IMR-90 (cell line): ENCODE results near the gene IARS2. TPM values are rescaled to one million over a fixed set of nuclear protein-coding genes. Genes with fewer than 3 reads are reported as not detected.

Experiments used
- ATAC-seq: fragments of 200-7000 bp; cut with Tn5 transposase; 2 replicates; pipeline ENCODE4 v1.9.1; 2020; ENCODE audit warnings: low read depth, mild to moderate bottlenecking, moderate library complexity
- BruUV-seq: library from RNA; stranded (reverse); fragments of 400-500 nt; replicated peaks from 2 replicates; lab custom pipeline; 2021; lab: Mats Ljungman, UMichigan
- CTCF ChIA-PET: fragments of 300-600 bp; formaldehyde crosslinking; extraction: SDS; loops from one replicate; lab custom pipeline; 2021; ENCODE audit warnings: antibody characterized with exemption; lab: Yijun Ruan, JAX
- POLR2A ChIA-PET: fragments of 300-600 bp; sonication (Branson Sonifier 250); formaldehyde crosslinking; loops from one replicate; lab custom pipeline; 2022; ENCODE audit warnings: antibody characterized with exemption; ENCODE audit not compliant: unreplicated experiment; lab: Charles Lee
- DNase-seq: peaks from one replicate; pipeline ENCODE4 v3.0.0; 2013
- H2AFZ ChIP-seq: replicated peaks from 2 replicates; pipeline ENCODE3; 2013; ENCODE audit warnings: low read length, mild to moderate bottlenecking; ENCODE audit not compliant: poor library complexity
- H2AK5ac ChIP-seq: 2 replicates; pipeline ENCODE4 v1.6.1; 2013; ENCODE audit warnings: low read depth, low read length, inconsistent platforms
- H2AK9ac ChIP-seq: replicated peaks from 2 replicates; pipeline ENCODE3; 2013; ENCODE audit warnings: mild to moderate bottlenecking, low read depth, low read length, moderate library complexity; ENCODE audit not compliant: poor library complexity
- H2BK120ac ChIP-seq: 2 replicates; pipeline ENCODE4 v1.6.1; 2013; ENCODE audit warnings: low read depth, low read length, inconsistent platforms
- H2BK15ac ChIP-seq: 3 replicates; pipeline ENCODE4 v1.6.1; 2013; ENCODE audit warnings: low read depth, low read length, inconsistent platforms
- H2BK20ac ChIP-seq: 2 replicates; pipeline ENCODE4 v1.6.1; 2013; ENCODE audit warnings: low read depth, mild to moderate bottlenecking, inconsistent platforms, low read length, moderate library complexity
- H2BK5ac ChIP-seq: 2 replicates; pipeline ENCODE4 v1.6.1; 2013; ENCODE audit warnings: mild to moderate bottlenecking, low read depth, low read length, inconsistent platforms; ENCODE audit not compliant: poor library complexity, severe bottlenecking
- H3K14ac ChIP-seq: replicated peaks from 2 replicates; pipeline ENCODE4 v1.6.1; 2013; ENCODE audit warnings: low read depth, low read length, inconsistent platforms
- H3K18ac ChIP-seq: 2 replicates; pipeline ENCODE4 v1.6.1; 2013; ENCODE audit warnings: low read depth, low read length, control low read depth
- H3K23ac ChIP-seq: 2 replicates; pipeline ENCODE4 v1.6.1; 2013; ENCODE audit warnings: low read depth, low read length, inconsistent platforms
- H3K27ac ChIP-seq: 2 replicates; pipeline ENCODE4 v1.5.1; 2013; ENCODE audit warnings: mild to moderate bottlenecking, control low read depth, low read length; ENCODE audit not compliant: insufficient read depth
- H3K27me3 ChIP-seq: 2 replicates; pipeline ENCODE4 v1.6.1; 2013; ENCODE audit warnings: low read length; ENCODE audit not compliant: control insufficient read depth, insufficient read depth
- H3K36me3 ChIP-seq: 2 replicates; pipeline ENCODE4 v1.6.1; 2013; ENCODE audit warnings: low read length, mixed read lengths; ENCODE audit not compliant: control insufficient read depth, insufficient read depth
- H3K4ac ChIP-seq: 2 replicates; pipeline ENCODE4 v1.6.1; 2013; ENCODE audit warnings: low read depth, low read length, inconsistent platforms
- H3K4me1 ChIP-seq: 2 replicates; pipeline ENCODE4 v1.6.1; 2013; ENCODE audit warnings: low read length, mixed read lengths; ENCODE audit not compliant: control insufficient read depth, insufficient read depth
- H3K4me2 ChIP-seq: 2 replicates; pipeline ENCODE4 v1.6.1; 2013; ENCODE audit warnings: low read depth, mild to moderate bottlenecking, control low read depth, low read length, moderate library complexity
- H3K4me3 ChIP-seq: 2 replicates; pipeline ENCODE4 v1.5.1; 2013; ENCODE audit warnings: low read depth, mild to moderate bottlenecking, control low read depth, low read length, moderate library complexity; ENCODE audit not compliant: insufficient read depth
- H3K56ac ChIP-seq: 2 replicates; pipeline ENCODE4 v1.6.1; 2013; ENCODE audit warnings: low read length, inconsistent platforms; ENCODE audit not compliant: insufficient read depth; ENCODE audit errors: extremely low read depth
- H3K79me1 ChIP-seq, 2 experiments: 2 replicates each; pipeline ENCODE4 v1.6.1; 2013; ENCODE audit warnings: low read length in 2 of 2, inconsistent platforms in 1 of 2, low read depth in 1 of 2
- H3K9ac ChIP-seq: 2 replicates; pipeline ENCODE4 v1.6.1; 2013; ENCODE audit warnings: low read depth, low read length, control low read depth
- H3K9me1 ChIP-seq: 2 replicates; pipeline ENCODE4 v1.6.1; 2013; ENCODE audit warnings: low read length, inconsistent platforms; ENCODE audit not compliant: insufficient read depth
- H3K9me3 ChIP-seq: 2 replicates; pipeline ENCODE4 v1.6.1; 2013; ENCODE audit warnings: low read length; ENCODE audit not compliant: control insufficient read depth, insufficient read depth
- H4K20me1 ChIP-seq: 2 replicates; pipeline ENCODE4 v1.6.1; 2013; ENCODE audit warnings: low read length, inconsistent platforms; ENCODE audit not compliant: insufficient read depth
- H4K5ac ChIP-seq: 2 replicates; pipeline ENCODE4 v1.6.1; 2013; ENCODE audit warnings: mild to moderate bottlenecking, low read depth, low read length, control low read depth
- H4K8ac ChIP-seq, 2 experiments: 2 replicates each; pipeline ENCODE4 v1.6.1; 2013; ENCODE audit warnings: low read depth in 2 of 2, low read length in 2 of 2, control low read depth in 1 of 2, inconsistent platforms in 1 of 2
- H4K91ac ChIP-seq: 2 replicates; pipeline ENCODE4 v1.6.1; 2013; ENCODE audit warnings: low read depth, low read length, inconsistent platforms; ENCODE audit not compliant: insufficient read depth
- BHLHE40 ChIP-seq: fragments of 150-350 bp; IDR thresholded peaks from 2 replicates; pipeline ENCODE4 v1.6.1; 2016; ENCODE audit warnings: mild to moderate bottlenecking, low read depth, low read length
- POLR2A ChIP-seq: IDR thresholded peaks from 2 replicates; pipeline ENCODE4 v1.6.1; 2012; ENCODE audit warnings: mild to moderate bottlenecking, low read depth, low read length
- RCOR1 ChIP-seq: IDR thresholded peaks from 2 replicates; pipeline ENCODE4 v1.6.1; 2012; ENCODE audit warnings: mild to moderate bottlenecking, low read length, improper control_type of control experiment; ENCODE audit not compliant: insufficient replicate concordance
- RFX5 ChIP-seq: IDR thresholded peaks from 2 replicates; pipeline ENCODE4 v1.8.0; 2012; ENCODE audit warnings: low read depth, mild to moderate bottlenecking, low read length, moderate library complexity
- WGBS, 2 experiments: methylation state at CpG; one replicate each; pipeline versions ENCODE4 v1.1.5 to v1.1.7; 2013; ENCODE audit warnings: missing lambda C conversion rate in 2 of 2; ENCODE audit not compliant: insufficient read length in 1 of 2; ENCODE audit errors: extremely low coverage in 2 of 2; 5-methylcytosine and 5-hydroxymethylcytosine counted together
- dilution Hi-C: fragments of 300-500 bp; cut with HindIII; formaldehyde crosslinking; loops from one replicate; pipeline ENCODE4 v1.14.3; 2018; ENCODE audit warnings: low sequenced_read_pairs; ENCODE audit not compliant: unreplicated experiment
- in situ Hi-C: fragments of 300-500 bp; cut with MboI; formaldehyde crosslinking; loops from 3 replicates; pipeline ENCODE4 v1.14.3; 2019; ENCODE audit warnings: low sequenced_read_pairs, inconsistent platforms, mixed read lengths
- intact Hi-C: fragments of 100-400 bp; cut with micrococcal nuclease; formaldehyde crosslinking; loops from 2 replicates; pipeline ENCODE4 v1.10.0; 2022
- polyA plus RNA-seq, 3 experiments: library from polyadenylated mRNA; depleted of rRNA; stranded (reverse); fragments of >200 nt; gene quantifications; 2 replicates each; pipeline ENCODE4 v1.2.3, GENCODE V29; 2012; ENCODE audit warnings: low replicate concordance in 1 of 3
- total RNA-seq: library from RNA; depleted of rRNA; stranded (reverse); fragments of >200 nt; gene quantifications from 2 replicates; pipeline ENCODE4 v1.2.3, GENCODE V29; 2012
- TF ChIP-seq, protein P1 (sequence below): conservative IDR thresholded peaks from 2 replicates; pipeline ENCODE4 v1.5.1; 2012; ENCODE audit warnings: mild to moderate bottlenecking, low read depth, low read length, improper control_type of control experiment
- TF ChIP-seq, protein P2 (sequence below): fragments of 150-350 bp; IDR thresholded peaks from 2 replicates; pipeline ENCODE4 v1.6.1; 2017; ENCODE audit warnings: mild to moderate bottlenecking, antibody characterized with exemption, low read length, low read depth

The IARS2 gene
- total and polyA plus RNA-seq, 2 of the 4 experiments (the other 2 are of a cell fraction), result 34.8 to 77.4 TPM

DNA sequence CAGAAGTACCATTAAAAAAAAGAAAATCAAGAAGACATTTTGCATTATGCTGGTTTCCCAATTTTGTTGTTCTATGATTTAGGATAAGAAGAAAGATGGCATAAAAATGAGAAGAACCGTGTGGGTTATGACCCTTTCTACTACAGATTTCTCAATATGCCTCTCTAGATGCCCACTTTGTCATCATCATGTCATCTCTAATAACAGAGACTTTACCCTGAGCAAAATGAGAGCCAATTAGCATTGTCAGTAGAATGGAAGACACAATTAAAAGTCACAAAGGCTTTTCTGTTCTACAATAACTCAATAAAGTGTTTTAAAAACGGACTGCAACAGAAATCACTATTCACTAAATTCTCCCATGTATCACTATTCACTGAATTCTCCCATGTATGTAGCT is 92.8 kb downstream of the IARS2 start:
- CTCF ChIA-PET, result interaction anchor here (1.4 to 1.7 kb wide), 2 partner anchors 9 to 11 kb away, joined by 4 to 5 read pairs; no protein-coding TSS in a partner anchor
- no peak overlapping the region for H2AFZ ChIP-seq
- no peak overlapping the region for H2AK5ac ChIP-seq
- H3K27ac ChIP-seq, result no peak overlapping the region
- no peak overlapping the region for H3K4me3 ChIP-seq
- H3K4me1 ChIP-seq, result 0 out of 2 replicates have a peak, but pooled peaks cover 2% of the 10 kb centered on the region
- no peak overlapping the region for H3K9ac ChIP-seq
- no peak overlapping the region for H3K14ac ChIP-seq
- DNase-seq (no peak), ATAC-seq (no peak)
- peaks cover 20% of the 10 kb centered on the region for H3K36me3 ChIP-seq
- H3K27me3 ChIP-seq, result no peaks in the 10 kb centered on the region
- no peak overlapping the region for H2BK15ac ChIP-seq
- no peak overlapping the region for H3K4ac ChIP-seq
- H3K56ac ChIP-seq, result no peak overlapping the region
- intact Hi-C loops, result no loop called here
- no peaks in the 10 kb centered on the region; a peak in 1 of 4 replicates for H3K79me1 ChIP-seq
- H3K4me2 ChIP-seq, result no peak overlapping the region
- H3K9me3 ChIP-seq, result no peaks in the 10 kb centered on the region
- POLR2A ChIA-PET, result no interaction called here
- no peak overlapping the region for H4K91ac ChIP-seq
- no peak overlapping the region for H2BK5ac ChIP-seq
- no peak overlapping the region for H2BK20ac ChIP-seq
- H3K18ac ChIP-seq, result no peak overlapping the region
- no TSS peak for BruUV-seq
- H2AK9ac ChIP-seq, result no peak overlapping the region
- H4K20me1 ChIP-seq, result no peaks in the 10 kb centered on the region
- in situ Hi-C loops, result no loop called here
- TF ChIP-seq POLR2A, result no peak
- TF ChIP-seq RCOR1, result no peak
- TF ChIP-seq BHLHE40, result no peak
- TF ChIP-seq, protein P1, sequence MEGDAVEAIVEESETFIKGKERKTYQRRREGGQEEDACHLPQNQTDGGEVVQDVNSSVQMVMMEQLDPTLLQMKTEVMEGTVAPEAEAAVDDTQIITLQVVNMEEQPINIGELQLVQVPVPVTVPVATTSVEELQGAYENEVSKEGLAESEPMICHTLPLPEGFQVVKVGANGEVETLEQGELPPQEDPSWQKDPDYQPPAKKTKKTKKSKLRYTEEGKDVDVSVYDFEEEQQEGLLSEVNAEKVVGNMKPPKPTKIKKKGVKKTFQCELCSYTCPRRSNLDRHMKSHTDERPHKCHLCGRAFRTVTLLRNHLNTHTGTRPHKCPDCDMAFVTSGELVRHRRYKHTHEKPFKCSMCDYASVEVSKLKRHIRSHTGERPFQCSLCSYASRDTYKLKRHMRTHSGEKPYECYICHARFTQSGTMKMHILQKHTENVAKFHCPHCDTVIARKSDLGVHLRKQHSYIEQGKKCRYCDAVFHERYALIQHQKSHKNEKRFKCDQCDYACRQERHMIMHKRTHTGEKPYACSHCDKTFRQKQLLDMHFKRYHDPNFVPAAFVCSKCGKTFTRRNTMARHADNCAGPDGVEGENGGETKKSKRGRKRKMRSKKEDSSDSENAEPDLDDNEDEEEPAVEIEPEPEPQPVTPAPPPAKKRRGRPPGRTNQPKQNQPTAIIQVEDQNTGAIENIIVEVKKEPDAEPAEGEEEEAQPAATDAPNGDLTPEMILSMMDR, result no peak
- no peak for TF ChIP-seq RFX5
- TF ChIP-seq, protein P2, sequence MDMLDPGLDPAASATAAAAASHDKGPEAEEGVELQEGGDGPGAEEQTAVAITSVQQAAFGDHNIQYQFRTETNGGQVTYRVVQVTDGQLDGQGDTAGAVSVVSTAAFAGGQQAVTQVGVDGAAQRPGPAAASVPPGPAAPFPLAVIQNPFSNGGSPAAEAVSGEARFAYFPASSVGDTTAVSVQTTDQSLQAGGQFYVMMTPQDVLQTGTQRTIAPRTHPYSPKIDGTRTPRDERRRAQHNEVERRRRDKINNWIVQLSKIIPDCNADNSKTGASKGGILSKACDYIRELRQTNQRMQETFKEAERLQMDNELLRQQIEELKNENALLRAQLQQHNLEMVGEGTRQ, result no peak
- H3K23ac ChIP-seq, result no peak overlapping the region
- dilution Hi-C loops, result no loop called here
- no peak overlapping the region for H4K5ac ChIP-seq
- no CpG with 5 or more reads among the region's 2 CpGs for WGBS, 2 experiments
- H4K8ac ChIP-seq, result no peak overlapping the region
- no peaks in the 10 kb centered on the region for H3K9me1 ChIP-seq
- H2BK120ac ChIP-seq, result no peak overlapping the region
